Omental fat pad (tissue), 4 donors: ENCODE results near the gene LHFPL2. TPM values are rescaled to one million over a fixed set of nuclear protein-coding genes. Genes with fewer than 3 reads are reported as not detected.

ENCODE experiments used
- ATAC-seq: fragments of 150-250 bp; one replicate; pipeline ENCODE4 v1.9.1; 2016; ENCODE audit warnings: mild to moderate bottlenecking, moderate library complexity; ENCODE audit not compliant: low FRiP score
- DNase-seq: peaks from one replicate; pipeline ENCODE4 v3.0.0-alpha.2; 2019; ENCODE audit warnings: low spot score
- CTCF ChIP-seq, 3 donors: fragments of 450-650 bp; IDR thresholded peaks; one replicate each; pipeline ENCODE4 v1.5.1; 2016 to 2017; ENCODE audit warnings: antibody characterized with exemption in 3 of 3, mild to moderate bottlenecking in 3 of 3, moderate library complexity in 2 of 3
- total RNA-seq, 4 donors: library from RNA; depleted of rRNA; stranded (reverse); fragments of >200 nt; gene quantifications; one replicate each; pipeline ENCODE4 v1.1.0, GENCODE V29; 2016

LHFPL2 gene
- total RNA-seq, 4 donors from 2014 or later = 37.1 to 146 (median 45.9) TPM

GRCh38 chr5:78593465-78593864 lies 55.1 kb downstream of the LHFPL2 start:
- ATAC-seq (no peak), DNase-seq (no peak)
- TF ChIP-seq CTCF (IDR thresholded peaks at IDR 0.05) = no peak

GRCh38 chr5:78592735-78593386 lies 55.7 kb downstream of the LHFPL2 start:
- ATAC-seq (no peak), DNase-seq (no peak)
- no peak for TF ChIP-seq CTCF (IDR thresholded peaks at IDR 0.05)

- DNase-seq = no peak
- no peak for TF ChIP-seq CTCF (IDR thresholded peaks at IDR 0.05)
- no peak for ATAC-seq
Measured at GRCh38 chr5:78591972-78592700, 56.4 kb downstream of the LHFPL2 start.

- no peak for DNase-seq
- TF ChIP-seq CTCF (IDR thresholded peaks at IDR 0.05) = no peak
- peak; percentile 41 for ATAC-seq
Measured at GRCh38 chr5:78591138-78591612, 57.4 kb downstream of the LHFPL2 start.

- no peak for ATAC-seq
- no peak for TF ChIP-seq CTCF (IDR thresholded peaks at IDR 0.05)
- no peak for DNase-seq
Measured at GRCh38 chr5:78589923-78590322, 58.6 kb downstream of the LHFPL2 start.

- ATAC-seq (no peak), DNase-seq (no peak)
- no peak for TF ChIP-seq CTCF (IDR thresholded peaks at IDR 0.05)
Measured at GRCh38 chr5:78588507-78588906, 60.1 kb downstream of the LHFPL2 start.
